Adipose tissue (tissue), 3 donors: Measurements from ENCODE around the gene EFR3B. TPM values are rescaled to one million over a fixed set of nuclear protein-coding genes. Genes with fewer than 3 reads are reported as not detected.
"Not testable (repeated sequence)": the region's sequence is repeated elsewhere in the genome, so short reads cannot be mapped to it uniquely, and the experiment has no call there.

Experiments
- H3K27ac ChIP-seq: one replicate; pipeline ENCODE4 v1.5.1; 2013; ENCODE audit warnings: low read depth, low read length
- WGBS, 3 donors: extraction: QIAGEN DNeasy Blood & Tissue Kit; methylation state at CpG; one replicate each; pipeline ENCODE4 v1.1.7; 2013; 5-methylcytosine and 5-hydroxymethylcytosine counted together
- polyA plus RNA-seq, 3 donors: library from polyadenylated mRNA; stranded (reverse); fragments of 200-250 nt; gene quantifications; one replicate each; pipeline ENCODE4 v1.2.3, GENCODE V29; 2013
- donor health status: healthy with polysubstance abuse.
- donor health status: Bipolar disorder and iron deficiency.
- donor health status: healthy.

The EFR3B gene
- polyA plus RNA-seq, 3 donors, result 0.18 to 1.1 (median 0.49) TPM

GRCh38 chr2:25125189-25125588 lies 83.3 kb downstream of the EFR3B start:
- H3K27ac ChIP-seq, result no peak overlapping the region
- 86 to 90% (median 89%) methylated on average over 7 of the region's 7 CpGs for WGBS, 3 donors

DNA sequence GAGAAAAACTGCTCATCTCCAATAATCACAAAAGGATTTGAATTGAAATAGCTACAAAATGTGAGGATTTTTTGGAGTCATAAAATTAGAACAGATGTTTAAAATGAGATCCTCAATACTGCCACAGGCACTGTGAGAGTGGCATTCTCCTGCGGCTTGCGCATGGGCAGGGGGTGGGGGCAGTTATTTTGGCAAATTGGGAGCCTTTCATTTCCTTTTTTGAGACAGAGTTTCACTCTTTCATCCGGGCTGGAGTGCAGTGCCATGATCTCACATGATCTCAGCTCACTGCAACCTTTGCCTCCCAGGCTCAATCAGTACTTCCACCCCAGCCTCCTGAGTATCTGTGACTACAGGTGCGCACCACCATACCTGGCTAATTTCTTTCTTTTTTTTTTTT lies 84.1 kb downstream of the EFR3B start:
- no peak overlapping the region for H3K27ac ChIP-seq
- WGBS, 3 donors, result 83 to 95% (median 90%) methylated on average over 4 of the region's 4 CpGs

DNA sequence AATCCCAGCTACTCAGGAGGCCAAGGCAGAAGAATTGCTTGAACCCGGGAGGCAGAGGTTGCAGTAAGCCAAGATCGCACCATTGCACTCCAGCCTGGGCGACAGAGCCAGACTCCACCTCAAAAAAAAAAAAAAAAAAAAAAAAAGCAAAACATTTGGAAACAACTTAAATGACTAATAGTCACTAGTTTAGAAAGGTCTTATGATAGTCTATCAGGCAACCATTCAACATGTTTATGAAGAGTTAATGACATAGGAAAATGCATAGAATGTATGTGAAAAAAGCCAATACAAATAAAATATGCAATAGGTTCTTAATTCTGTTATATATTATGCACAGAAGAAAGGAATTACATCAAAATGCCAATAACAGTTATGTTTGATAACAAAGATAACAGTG lies 85.2 kb downstream of the EFR3B start:
- H3K27ac ChIP-seq, result not testable (repeated sequence)
- 71 to 88% (median 72%) methylated on average over 3 of the region's 3 CpGs for WGBS, 3 donors

GRCh38 chr2:25127646-25128045 lies 85.8 kb downstream of the EFR3B start:
- no peak overlapping the region for H3K27ac ChIP-seq
- 61 to 65% (median 62%) methylated on average over 5 of the region's 5 CpGs for WGBS, 3 donors

DNA sequence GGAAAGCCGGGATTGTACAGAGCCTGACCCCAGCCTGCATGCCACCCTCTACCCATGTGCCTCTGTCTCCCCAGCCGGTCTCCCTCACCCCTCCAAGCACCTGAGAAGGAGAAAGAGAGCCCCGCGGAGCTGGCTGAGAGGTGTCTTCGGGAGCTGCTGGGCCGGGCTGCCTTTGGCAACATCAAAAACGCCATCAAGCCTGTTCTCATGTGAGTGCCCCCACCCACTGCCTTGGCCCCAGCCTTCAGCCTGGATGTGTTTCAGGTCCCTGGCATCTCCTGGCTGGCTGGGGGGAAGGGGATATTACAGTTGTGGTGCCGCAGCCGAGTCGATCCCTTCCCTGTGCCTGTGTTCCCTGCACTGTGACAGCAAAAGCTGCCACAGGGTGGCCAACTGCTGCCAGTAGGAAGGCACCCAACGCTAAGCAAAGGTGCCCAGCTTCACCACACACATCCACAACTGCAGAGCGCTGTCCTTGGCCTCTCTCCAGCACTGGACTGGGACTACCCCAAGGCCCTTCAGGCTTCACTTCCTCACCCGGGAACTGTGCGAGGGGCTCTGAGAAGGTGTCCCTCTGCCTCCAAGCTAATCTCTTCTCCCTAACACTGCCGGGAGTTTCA lies 88.1 kb downstream of the EFR3B start:
- H3K27ac ChIP-seq, result no peak overlapping the region
- WGBS, 3 donors, result 83 to 92% (median 87%) methylated on average over 15 of the region's 15 CpGs

GRCh38 chr2:25131253-25131566 lies 89.3 kb downstream of the EFR3B start:
- WGBS, 3 donors, result 57 to 69% (median 67%) methylated on average over 24 of the region's 24 CpGs
- no peak overlapping the region for H3K27ac ChIP-seq

DNA sequence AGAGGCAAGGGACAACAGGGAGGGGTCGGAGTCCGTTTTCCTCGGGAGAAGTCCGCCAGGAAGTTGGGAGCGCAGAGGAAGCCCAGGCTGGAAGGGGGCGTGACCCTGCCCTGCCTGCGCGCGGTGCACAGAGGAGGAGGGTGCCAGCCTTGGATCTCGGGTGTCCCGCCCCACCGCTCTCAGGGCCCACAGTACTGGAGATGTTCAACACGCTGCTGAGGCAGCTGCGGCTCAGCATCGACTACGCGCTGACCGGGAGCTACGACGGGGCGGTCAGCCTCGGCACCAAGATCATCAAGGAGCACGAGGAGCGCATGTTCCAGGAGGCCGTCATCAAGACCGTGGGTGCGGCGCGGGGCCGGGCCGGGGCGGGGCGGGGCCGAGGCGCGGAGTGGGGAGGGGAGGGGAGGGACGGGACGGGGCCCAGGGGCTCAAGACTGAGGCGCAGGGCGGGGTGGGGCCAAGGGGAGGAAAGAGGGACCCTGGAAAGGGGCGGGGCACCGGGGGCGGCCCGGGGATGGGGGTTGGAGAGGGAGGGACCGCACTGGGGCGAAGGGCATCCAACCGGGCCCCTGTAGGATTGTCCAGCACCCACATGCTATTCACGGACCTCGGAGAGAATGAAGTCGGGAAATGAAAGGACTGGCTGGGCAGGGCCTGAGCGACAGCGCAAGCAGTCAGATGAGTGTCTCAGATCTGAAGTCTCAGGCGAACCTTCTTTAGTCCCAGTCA lies 89.9 kb downstream of the EFR3B start:
- no peak overlapping the region for H3K27ac ChIP-seq
- WGBS, 3 donors, result 11 to 14% (median 12%) methylated on average over 39 to 51 of the region's 53 CpGs

DNA sequence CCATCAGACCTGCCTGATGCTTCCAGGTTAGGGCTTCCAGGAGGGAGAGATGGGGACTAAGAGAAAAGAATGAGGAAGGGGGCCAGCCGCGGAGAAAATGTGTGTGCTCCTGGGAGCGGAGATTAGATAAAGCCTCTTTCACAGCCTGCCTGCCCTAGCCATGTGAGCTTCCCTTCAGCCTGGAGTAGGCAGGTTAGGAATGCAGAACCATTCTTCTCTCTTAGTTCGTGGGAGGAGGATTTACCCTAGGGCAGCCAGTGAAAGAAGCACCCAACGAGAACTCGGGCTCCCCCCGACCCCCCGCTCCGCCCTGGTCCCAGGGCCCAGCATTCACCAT lies 90.4 kb downstream of the EFR3B start:
- H3K27ac ChIP-seq, result no peak overlapping the region
- 41 to 50% (median 45%) methylated on average over 9 of the region's 9 CpGs for WGBS, 3 donors

DNA sequence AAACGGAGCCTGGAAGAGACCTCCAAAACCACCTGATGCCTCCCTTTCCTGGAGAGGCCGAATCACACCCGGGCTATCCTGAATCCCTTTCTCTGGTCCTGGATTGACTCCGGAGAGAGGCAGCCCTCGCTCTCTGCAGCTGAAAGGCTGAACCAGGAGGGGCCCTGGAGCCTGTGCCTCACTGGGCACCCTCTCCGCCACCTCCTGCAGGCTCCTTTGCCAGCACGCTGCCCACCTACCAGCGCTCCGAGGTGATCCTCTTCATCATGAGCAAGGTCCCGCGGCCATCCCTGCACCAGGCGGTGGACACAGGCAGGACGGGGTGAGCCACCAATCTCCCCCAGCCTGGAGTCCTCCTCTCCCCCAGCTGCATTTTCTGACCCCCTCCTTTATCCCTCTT lies 90.8 kb downstream of the EFR3B start:
- no peak overlapping the region for H3K27ac ChIP-seq
- WGBS, 3 donors, result 86 to 93% (median 91%) methylated on average over 13 of the region's 13 CpGs

DNA sequence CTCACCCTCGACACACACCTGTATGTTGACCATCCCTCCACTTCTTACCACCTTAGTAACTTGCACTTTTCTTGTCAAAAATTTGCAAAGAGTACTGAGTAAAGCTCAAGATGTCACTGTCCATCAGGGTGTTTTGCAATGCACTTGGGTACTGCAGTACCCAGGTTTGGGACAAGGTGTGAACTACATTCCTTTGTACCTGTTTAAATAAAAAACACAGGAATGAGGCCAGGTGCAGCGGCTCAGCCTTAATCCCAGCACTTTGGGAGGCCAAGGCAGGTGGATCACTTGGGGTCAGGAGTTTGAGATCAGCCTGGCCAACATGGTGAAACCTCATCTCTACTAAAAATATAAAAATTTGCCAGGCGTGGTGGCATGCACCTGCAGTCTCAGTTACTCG lies 98.7 kb downstream of the EFR3B start:
- WGBS, 3 donors, result 84 to 96% (median 93%) methylated on average over 4 of the region's 4 CpGs
- not testable (repeated sequence) for H3K27ac ChIP-seq

DNA sequence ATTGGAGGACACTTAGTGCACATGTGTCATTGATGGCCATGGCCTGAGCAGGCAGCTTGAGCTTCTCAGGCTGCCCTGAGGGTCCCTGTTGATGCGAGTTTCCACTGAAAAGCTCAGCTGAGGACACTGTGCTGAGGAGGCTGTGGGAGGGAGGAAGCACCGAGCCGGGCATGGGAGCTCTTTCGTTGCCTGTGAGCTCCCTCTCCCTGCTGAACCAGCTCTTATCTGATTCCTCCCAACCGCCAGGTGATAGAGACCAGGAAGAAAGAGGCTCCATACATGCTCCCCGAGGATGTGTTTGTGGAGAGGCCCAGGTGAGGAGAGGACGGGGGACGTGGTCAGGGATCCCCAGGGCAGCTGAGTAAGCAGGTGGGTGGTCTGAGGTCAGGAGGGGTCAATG lies 99.2 kb downstream of the EFR3B start:
- no peak overlapping the region for H3K27ac ChIP-seq
- 55 to 82% (median 81%) methylated on average over 8 of the region's 8 CpGs for WGBS, 3 donors

DNA sequence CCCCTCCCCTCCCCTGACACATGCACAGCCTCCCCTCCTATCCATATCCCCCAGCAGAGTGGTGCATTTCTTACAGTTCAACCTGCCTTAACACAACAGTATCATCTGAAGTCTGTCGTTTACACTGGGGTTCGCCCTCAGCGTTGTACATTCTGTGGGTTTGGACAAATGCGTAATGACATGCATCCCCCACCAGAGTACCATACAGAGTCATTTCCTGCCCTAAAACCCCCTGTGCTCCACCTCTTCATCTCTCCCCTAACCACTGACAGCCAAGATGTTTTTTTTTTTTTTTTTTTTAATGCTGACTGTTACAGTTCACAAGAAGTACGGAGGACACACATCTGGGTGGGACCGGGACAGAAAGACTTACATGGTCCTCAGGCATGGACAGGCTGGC lies 103.9 kb downstream of the EFR3B start:
- 77 to 87% (median 77%) methylated on average over 6 of the region's 6 CpGs for WGBS, 3 donors

DNA sequence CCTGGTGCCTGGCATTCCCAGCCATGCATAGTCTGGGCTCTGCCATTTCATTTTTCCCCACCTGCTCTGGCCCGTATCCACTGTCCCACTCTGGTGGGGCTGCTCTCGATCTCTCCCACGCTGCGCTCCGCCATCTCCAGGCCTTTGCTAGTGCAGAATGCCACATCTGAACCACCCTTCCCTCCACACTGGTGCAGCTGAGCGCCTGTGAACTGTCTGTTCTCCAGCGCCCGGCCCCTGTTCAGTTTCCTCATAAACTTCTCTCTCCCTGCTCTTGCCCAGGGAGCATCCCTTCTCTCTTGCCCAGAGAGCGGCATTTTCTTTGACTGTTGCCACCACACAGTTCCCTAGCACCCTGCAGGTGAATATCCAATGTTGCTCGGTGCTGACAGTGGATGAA lies 105.0 kb downstream of the EFR3B start:
- WGBS, 3 donors, result 93 to 96% (median 94%) methylated on average over 10 of the region's 10 CpGs
- no peak overlapping the region for H3K27ac ChIP-seq

More for the DNA sequence above, 103.9 kb downstream of the EFR3B start:
- H3K27ac ChIP-seq, result no peak overlapping the region

- no peak overlapping the region for H3K27ac ChIP-seq
- WGBS, 3 donors, result 93 to 96% (median 95%) methylated on average over 6 of the region's 6 CpGs
Observed at GRCh38 chr2:25149646-25150045, 107.8 kb downstream of the EFR3B start.

DNA sequence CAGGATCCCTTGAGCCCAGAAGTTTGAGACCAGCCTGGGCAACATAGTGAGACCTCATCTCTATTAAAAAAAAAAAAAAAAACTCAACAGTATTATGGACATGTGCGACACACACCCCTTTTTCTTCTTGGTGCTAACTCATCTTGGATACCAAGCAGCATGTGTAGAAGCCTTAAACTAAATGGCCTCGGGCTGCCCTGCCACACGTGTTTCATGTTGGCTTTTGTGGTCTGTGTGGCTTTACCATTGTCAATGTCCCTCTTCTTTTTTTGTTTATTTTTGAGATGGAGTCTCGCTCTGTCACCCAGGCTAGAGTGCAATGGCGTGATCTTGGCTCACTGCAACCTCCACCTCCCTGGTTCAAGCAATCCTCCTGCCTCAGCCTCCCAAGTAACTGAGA lies 109.1 kb downstream of the EFR3B start:
- not testable (repeated sequence) for H3K27ac ChIP-seq
- 88 to 94% (median 92%) methylated on average over 5 of the region's 5 CpGs for WGBS, 3 donors

GRCh38 chr2:25151718-25152117 lies 109.8 kb downstream of the EFR3B start:
- WGBS, 3 donors, result 89 to 92% (median 89%) methylated on average over 12 of the region's 12 CpGs
- H3K27ac ChIP-seq, result no peak overlapping the region

DNA sequence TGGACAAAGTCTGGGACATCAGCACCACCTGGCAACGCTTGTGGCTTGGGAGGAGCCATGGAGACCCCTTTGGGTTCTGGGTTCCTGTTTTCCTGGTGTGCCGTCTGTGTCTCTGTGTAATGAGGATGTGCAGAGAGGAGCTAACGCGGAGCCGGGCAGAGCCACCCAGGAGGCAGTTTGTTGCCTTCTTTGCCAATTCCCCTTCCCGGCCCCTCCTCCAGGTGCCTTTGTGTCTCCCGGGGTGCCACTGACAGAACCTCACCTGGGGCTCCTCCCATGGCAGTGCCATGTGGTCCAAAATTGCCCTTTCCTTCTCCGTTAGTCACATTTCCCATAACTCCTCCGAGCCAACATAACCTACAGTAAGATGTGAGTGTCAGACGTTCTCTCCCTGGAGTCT lies 113.5 kb downstream of the EFR3B start:
- no peak overlapping the region for H3K27ac ChIP-seq
- 84 to 86% (median 86%) methylated on average over 10 of the region's 10 CpGs for WGBS, 3 donors

DNA sequence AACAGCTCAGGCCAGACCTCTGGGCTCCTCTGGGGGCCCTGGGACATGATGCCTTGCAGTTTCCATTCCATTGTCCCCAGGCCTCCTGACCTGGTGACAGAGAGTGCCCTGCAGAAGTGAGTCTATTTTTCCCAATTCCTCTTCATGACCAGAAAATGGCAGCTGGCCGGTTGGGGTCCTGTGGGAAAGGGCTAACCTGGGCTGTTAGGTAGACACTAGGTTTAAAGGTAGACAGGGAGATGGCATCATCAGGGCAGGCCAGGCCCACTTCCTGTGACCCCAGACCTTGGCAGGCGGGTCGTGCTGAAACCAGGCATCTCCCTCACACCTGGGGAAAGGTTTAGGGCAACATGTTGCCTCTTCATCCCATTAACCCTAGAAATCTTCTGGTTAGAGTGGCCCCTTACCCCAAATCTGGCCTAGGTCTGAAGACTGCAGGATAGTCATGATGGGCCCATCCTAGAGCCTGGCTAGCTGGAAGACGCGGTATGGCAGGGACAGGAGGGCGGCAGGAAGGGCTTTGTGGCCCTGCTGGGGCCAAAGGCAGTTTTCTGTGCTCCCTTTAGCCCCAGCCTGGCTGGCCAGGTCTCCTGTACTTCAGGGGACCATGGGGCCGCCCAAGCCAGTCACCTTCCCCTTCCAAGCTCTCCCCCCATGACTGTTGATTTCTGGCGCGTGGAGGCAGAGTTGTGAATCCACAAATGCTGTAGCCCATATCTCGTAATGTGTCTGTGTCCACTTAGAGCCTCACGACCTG lies 116.4 kb downstream of the EFR3B start:
- no peak overlapping the region for H3K27ac ChIP-seq
- 94 to 96% (median 94%) methylated on average over 11 of the region's 11 CpGs for WGBS, 3 donors

DNA sequence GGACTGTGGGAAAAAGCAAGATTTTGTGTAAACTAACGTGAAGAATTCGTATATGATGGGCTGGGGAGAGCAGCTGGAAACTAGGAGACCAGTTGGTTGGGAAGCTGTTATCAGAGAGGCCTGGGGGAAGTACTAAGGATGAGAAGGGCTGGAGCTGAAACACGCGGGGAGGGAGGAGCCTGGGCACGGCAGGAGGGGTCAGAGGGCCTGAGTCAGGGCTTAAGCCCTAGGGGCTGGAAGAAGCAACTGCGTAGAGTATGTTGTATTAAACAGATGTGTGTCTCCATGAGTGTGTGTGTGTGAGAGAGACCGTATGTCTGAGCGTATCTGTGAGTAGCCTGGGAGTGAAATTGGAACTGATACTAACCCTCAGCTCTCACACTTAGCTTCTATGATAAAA lies 118.1 kb downstream of the EFR3B start:
- no peak overlapping the region for H3K27ac ChIP-seq
- 73 to 77% (median 74%) methylated on average over 8 of the region's 8 CpGs for WGBS, 3 donors

DNA sequence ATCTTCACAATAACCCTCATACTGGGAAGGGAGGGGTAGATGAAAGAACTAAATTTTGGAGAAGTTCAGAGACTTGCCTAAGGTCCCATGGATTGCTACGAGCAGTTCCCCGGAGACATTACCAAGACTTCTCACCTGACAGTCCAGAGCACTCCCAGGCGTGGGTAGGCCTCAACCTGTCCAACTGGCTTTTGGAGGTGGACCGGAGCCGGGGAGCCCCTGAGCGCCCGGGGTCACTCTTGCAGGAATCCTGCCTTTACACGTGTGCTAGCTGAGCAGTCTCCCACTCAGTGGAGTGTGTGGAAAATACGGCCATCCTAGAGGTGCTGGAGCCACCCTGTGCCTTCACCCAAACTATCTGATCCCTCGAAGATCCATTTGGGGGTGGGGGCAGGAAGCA lies 118.5 kb downstream of the EFR3B start:
- 92 to 96% (median 94%) methylated on average over 10 of the region's 10 CpGs for WGBS, 3 donors
- no peak overlapping the region for H3K27ac ChIP-seq
